GM12864 (cell line): ENCODE measurements around the gene QPRT.
"Not testable (repeated sequence)": the region's sequence is repeated elsewhere in the genome, so short reads cannot be mapped to it uniquely, and the experiment has no call there.

ENCODE experiments used
- DNase-seq: peaks from one replicate; pipeline ENCODE4 v3.0.0-alpha.2; 2011; ENCODE audit warnings: low read depth
- H3K4me3 ChIP-seq: 2 replicates; pipeline ENCODE4 v1.5.1; 2011; ENCODE audit warnings: mild to moderate bottlenecking, low read depth, low read length, control low read depth
- CTCF ChIP-seq: IDR thresholded peaks from 2 replicates; pipeline ENCODE4 v1.5.1; 2011; ENCODE audit warnings: low read depth, mild to moderate bottlenecking, moderate library complexity, low read length, control low read depth, inconsistent platforms; ENCODE audit errors: missing control alignments

The QPRT gene

GRCh38 chr16:29678691-29679267 lies at the start of gene QPRT:
TSS of gene QPRT (plus strand) at chr16:29679180. CDS start at chr16:29679198, 18 bp downstream.
- no peak for DNase-seq
- H3K4me3 ChIP-seq = peak within 1 kb of the TSS; percentile 67
- TF ChIP-seq CTCF = no peak

- H3K4me3 ChIP-seq, DNase-seq: not testable (repeated sequence)
Observed at GRCh38 chr16:29629318-29629717, 49.7 kb upstream of the QPRT start.

- not testable (repeated sequence) for DNase-seq, H3K4me3 ChIP-seq
Observed at GRCh38 chr16:29631658-29632057, 47.3 kb upstream of the QPRT start.

- not testable (repeated sequence) for H3K4me3 ChIP-seq, DNase-seq
Observed at GRCh38 chr16:29635902-29636301, 43.1 kb upstream of the QPRT start.

- H3K4me3 ChIP-seq, DNase-seq: not testable (repeated sequence)
Observed at GRCh38 chr16:29636368-29636767, 42.6 kb upstream of the QPRT start.

GRCh38 chr16:29638751-29639150 lies 40.2 kb upstream of the QPRT start:
- not testable (repeated sequence) for H3K4me3 ChIP-seq, DNase-seq

- no peak for DNase-seq
- no peak overlapping the region for H3K4me3 ChIP-seq
- peak; percentile 9 for TF ChIP-seq CTCF
Observed at GRCh38 chr16:29641561-29641960, 37.4 kb upstream of the QPRT start.

- no peak overlapping the region for H3K4me3 ChIP-seq
- DNase-seq = no peak
Observed at GRCh38 chr16:29643596-29643995, 35.4 kb upstream of the QPRT start.

GRCh38 chr16:29644338-29644857 lies 34.6 kb upstream of the QPRT start:
- H3K4me3 ChIP-seq = no peak overlapping the region
- peak; percentile 75 for DNase-seq
- TF ChIP-seq CTCF = no peak

More at GRCh38 chr16:29643596-29643995, 35.4 kb upstream of the QPRT start:
- TF ChIP-seq CTCF = no peak
